Osteocyte (in vitro differentiated cells): ENCODE measurements around the gene FAM118A. TPM values are rescaled to one million over a fixed set of nuclear protein-coding genes. Genes with fewer than 3 reads are reported as not detected.
"Not testable (repeated sequence)": the region's sequence is repeated elsewhere in the genome, so short reads cannot be mapped to it uniquely, and the experiment has no call there.

Experiments used
- DNase-seq: peaks from one replicate; pipeline ENCODE4 v3.0.0; 2021; ENCODE audit warnings: mixed read lengths; ENCODE audit not compliant: unreplicated experiment; ENCODE audit errors: extremely low spot score
- H3K27ac Mint-ChIP-seq: one replicate; pipeline ENCODE4 v1.8.0; 2021; ENCODE audit warnings: mild to moderate bottlenecking, mixed read lengths; ENCODE audit not compliant: unreplicated experiment
- H3K27me3 Mint-ChIP-seq: one replicate; pipeline ENCODE4 v1.8.0; 2021; ENCODE audit warnings: mixed read lengths; ENCODE audit not compliant: unreplicated experiment
- H3K36me3 Mint-ChIP-seq: one replicate; pipeline ENCODE4 v1.8.0; 2021; ENCODE audit warnings: mixed read lengths; ENCODE audit not compliant: unreplicated experiment
- H3K4me1 Mint-ChIP-seq: one replicate; pipeline ENCODE4 v1.8.0; 2021; ENCODE audit warnings: mixed read lengths; ENCODE audit not compliant: unreplicated experiment
- H3K4me3 Mint-ChIP-seq: one replicate; pipeline ENCODE4 v1.8.0; 2021; ENCODE audit warnings: mild to moderate bottlenecking, moderate library complexity, mixed read lengths; ENCODE audit not compliant: unreplicated experiment
- H3K9me3 Mint-ChIP-seq: one replicate; pipeline ENCODE4 v1.8.0; 2021; ENCODE audit warnings: mixed read lengths; ENCODE audit not compliant: unreplicated experiment
- CTCF ChIP-seq: fragments of 200-600 bp; sonication (generic); IDR thresholded peaks from 2 replicates; pipeline ENCODE4 v1.5.0; 2021; ENCODE audit warnings: antibody characterized with exemption, mild to moderate bottlenecking, moderate library complexity
- total RNA-seq: library from RNA; stranded (reverse); gene quantifications from 2 replicates; pipeline ENCODE4 v1.2.1, GENCODE V29; 2021

Gene FAM118A
- total RNA-seq, 1 donor from 2014 or later = 110 TPM

GRCh38 chr22:45291061-45291930 lies 18.4 kb upstream of the FAM118A start:
- no peaks in the 10 kb centered on the region for H3K36me3 Mint-ChIP-seq
- TF ChIP-seq CTCF = no peak
- no peak for DNase-seq
- no peak overlapping the region for H3K4me3 Mint-ChIP-seq
- peaks cover 2% of the 10 kb centered on the region for H3K27me3 Mint-ChIP-seq
- no peaks in the 10 kb centered on the region for H3K9me3 Mint-ChIP-seq
- H3K27ac Mint-ChIP-seq = no peak overlapping the region
- H3K4me1 Mint-ChIP-seq = no peaks in the 10 kb centered on the region

GRCh38 chr22:45291931-45292290 lies 17.8 kb upstream of the FAM118A start:
- DNase-seq = no peak
- Mint-ChIP-seq H3K4me1 (no peaks in the 10 kb centered on the region), H3K27ac (no peak overlapping the region), H3K9me3 (no peaks in the 10 kb centered on the region), H3K36me3 (no peaks in the 10 kb centered on the region), H3K27me3 (no peaks in the 10 kb centered on the region), H3K4me3 (no peak overlapping the region)
- TF ChIP-seq CTCF = no peak

GRCh38 chr22:45292731-45293442 lies 16.8 kb upstream of the FAM118A start:
- no peak for DNase-seq
- H3K4me3 Mint-ChIP-seq = no peak overlapping the region
- no peak overlapping the region for H3K27ac Mint-ChIP-seq
- H3K9me3 Mint-ChIP-seq = no peaks in the 10 kb centered on the region
- no peaks in the 10 kb centered on the region for H3K4me1 Mint-ChIP-seq
- H3K27me3 Mint-ChIP-seq = no peaks in the 10 kb centered on the region
- H3K36me3 Mint-ChIP-seq = no peaks in the 10 kb centered on the region
- TF ChIP-seq CTCF = no peak

DNA sequence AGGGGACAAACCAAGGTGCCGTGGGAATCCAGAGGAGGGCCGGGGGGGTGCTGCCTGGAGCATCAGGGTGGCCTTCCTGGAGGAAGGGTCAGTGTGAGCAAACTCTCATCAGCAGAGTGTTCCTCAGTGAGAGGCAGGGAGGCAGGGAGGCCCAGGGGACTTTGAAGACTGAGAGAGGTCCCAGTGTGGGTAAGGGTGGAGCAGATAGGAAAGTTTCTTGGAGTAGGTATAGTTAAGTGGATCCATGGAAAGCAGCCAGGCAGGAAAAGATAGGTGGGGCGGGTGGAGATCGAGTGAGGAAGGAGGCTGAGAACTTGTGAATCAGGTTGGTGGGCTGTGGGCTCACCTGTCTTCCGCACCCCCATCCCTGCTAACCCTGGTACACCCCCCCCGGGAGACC lies 15.7 kb upstream of the FAM118A start:
- Mint-ChIP-seq H3K4me3 (no peak overlapping the region), H3K36me3 (no peaks in the 10 kb centered on the region)

GRCh38 chr22:45295004-45295403 lies 14.7 kb upstream of the FAM118A start:
- not testable (repeated sequence) for H3K27ac Mint-ChIP-seq, DNase-seq, H3K9me3 Mint-ChIP-seq, H3K4me3 Mint-ChIP-seq, H3K36me3 Mint-ChIP-seq, H3K27me3 Mint-ChIP-seq, H3K4me1 Mint-ChIP-seq

More for the DNA sequence above, 15.7 kb upstream of the FAM118A start:
- Mint-ChIP-seq H3K9me3 (no peaks in the 10 kb centered on the region), H3K4me1 (no peaks in the 10 kb centered on the region), H3K27ac (no peak overlapping the region), H3K27me3 (no peaks in the 10 kb centered on the region)
- no peak for DNase-seq
- no peak for TF ChIP-seq CTCF
